Measurements from ENCODE around the gene NF1. TPM values are rescaled to one million over a fixed set of nuclear protein-coding genes. Genes with fewer than 3 reads are reported as not detected.

The NF1 gene
- total RNA-seq, 1 donor from 2014 or later, result 69.9 TPM

- DNase-seq (ENCODE audit: extremely low spot score, unreplicated experiment), result no peak
- Mint-ChIP-seq H3K27ac (no peak overlapping the region), H3K4me3 (no peak overlapping the region), H3K36me3 (no peaks in the 10 kb centered on the region), H3K9me3 (no peaks in the 10 kb centered on the region), H3K4me1 (ENCODE audit: unreplicated experiment) (peaks cover 7% of the 10 kb centered on the region), H3K27me3 (peaks cover 19% of the 10 kb centered on the region)
- TF ChIP-seq CTCF (conservative IDR thresholded peaks at IDR 0.05), result no peak
These were observed 305.7 kb downstream of the NF1 start for GRCh38 chr17:31400481-31400950.

DNA sequence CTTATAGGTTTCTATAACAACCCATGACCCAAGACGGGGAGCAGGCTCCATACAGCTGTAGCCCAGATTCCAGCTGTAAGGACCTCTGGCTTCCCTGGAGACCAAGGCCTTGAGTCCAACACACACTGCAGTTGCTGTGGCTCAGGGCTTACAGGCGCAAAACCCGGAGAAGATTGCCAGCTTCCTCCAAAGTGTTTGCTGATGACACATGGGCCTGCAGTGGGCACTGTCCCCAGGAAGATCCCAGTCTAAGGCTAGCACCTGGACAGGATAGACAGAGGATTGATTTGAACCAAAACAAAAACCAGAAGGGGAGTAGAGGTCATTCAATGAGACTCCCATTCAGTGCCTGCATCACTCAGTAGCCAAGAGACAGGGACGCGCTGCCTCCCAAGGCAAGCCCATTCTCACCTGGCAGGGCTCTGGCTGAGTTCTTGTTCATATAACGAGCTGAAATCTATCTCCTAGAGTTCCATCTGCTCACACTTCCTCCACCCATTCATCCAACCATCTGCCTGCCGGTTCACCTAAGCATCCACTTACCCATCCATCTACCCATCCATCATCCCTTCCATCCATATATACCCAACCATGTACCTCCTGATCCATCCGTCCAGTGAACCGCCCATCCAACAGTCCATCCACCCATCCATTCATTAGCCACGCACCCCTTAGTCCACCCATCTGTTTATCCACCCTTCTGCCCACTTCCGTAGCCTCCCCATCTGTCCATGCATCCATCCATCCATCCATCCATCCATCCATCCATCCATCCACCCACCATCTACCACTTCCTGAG is 306.9 kb downstream of the NF1 start:
- TF ChIP-seq CTCF (conservative IDR thresholded peaks at IDR 0.05), result no peak
- H3K27me3 Mint-ChIP-seq, result peaks cover 14% of the 10 kb centered on the region
- no peaks in the 10 kb centered on the region for H3K36me3 Mint-ChIP-seq
- DNase-seq (ENCODE audit: extremely low spot score, unreplicated experiment), result no peak
- H3K4me1 Mint-ChIP-seq (ENCODE audit: unreplicated experiment), result peaks cover 11% of the 10 kb centered on the region
- H3K9me3 Mint-ChIP-seq, result no peaks in the 10 kb centered on the region
- no peak overlapping the region for H3K4me3 Mint-ChIP-seq
- H3K27ac Mint-ChIP-seq, result no peak overlapping the region

- no peaks in the 10 kb centered on the region for H3K36me3 Mint-ChIP-seq
- no peak overlapping the region for H3K27ac Mint-ChIP-seq
- peaks cover 12% of the 10 kb centered on the region for H3K4me1 Mint-ChIP-seq (ENCODE audit: unreplicated experiment)
- H3K9me3 Mint-ChIP-seq, result no peaks in the 10 kb centered on the region
- H3K4me3 Mint-ChIP-seq, result no peak overlapping the region
- no peak for TF ChIP-seq CTCF (conservative IDR thresholded peaks at IDR 0.05)
- DNase-seq (ENCODE audit: extremely low spot score, unreplicated experiment), result no peak
- H3K27me3 Mint-ChIP-seq, result peaks cover 4% of the 10 kb centered on the region
These were observed 309.5 kb downstream of the NF1 start for GRCh38 chr17:31404028-31404949.

DNA sequence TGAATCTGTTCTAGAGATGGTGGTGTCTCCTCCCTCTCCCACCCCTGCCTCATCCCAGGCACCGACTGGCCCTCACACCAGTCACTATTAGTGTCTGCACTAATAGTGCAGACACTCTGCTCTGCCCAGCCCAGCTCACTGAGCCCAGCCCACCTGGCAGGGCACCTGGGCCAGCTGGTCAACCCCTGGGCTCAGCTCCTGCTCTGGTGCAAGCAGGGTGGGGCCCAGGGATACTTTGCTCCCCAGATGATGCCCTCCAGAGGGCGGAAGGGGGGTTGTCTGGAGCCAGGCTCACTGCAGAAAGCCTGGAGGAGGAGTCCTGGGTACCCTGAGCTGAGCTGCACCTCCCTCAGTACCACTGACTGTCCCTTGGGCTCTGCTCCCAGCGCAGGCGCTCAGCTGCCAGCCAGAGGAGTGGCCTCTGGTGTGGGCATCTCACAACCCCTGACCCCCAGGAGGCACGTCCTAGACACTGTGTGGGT is 311.2 kb downstream of the NF1 start:
- no peak for TF ChIP-seq CTCF (conservative IDR thresholded peaks at IDR 0.05)
- no peaks in the 10 kb centered on the region for H3K9me3 Mint-ChIP-seq

GRCh38 chr17:31408586-31408985 is 313.8 kb downstream of the NF1 start:
- no peaks in the 10 kb centered on the region for H3K36me3 Mint-ChIP-seq
- no peak for DNase-seq (ENCODE audit: extremely low spot score, unreplicated experiment)
- no peak for TF ChIP-seq CTCF (conservative IDR thresholded peaks at IDR 0.05)
- H3K9me3 Mint-ChIP-seq, result no peaks in the 10 kb centered on the region
- no peak overlapping the region for H3K4me3 Mint-ChIP-seq
- H3K27ac Mint-ChIP-seq, result no peak overlapping the region
- peaks cover 14% of the 10 kb centered on the region for H3K4me1 Mint-ChIP-seq (ENCODE audit: unreplicated experiment)
- peaks cover 5% of the 10 kb centered on the region for H3K27me3 Mint-ChIP-seq

More for the DNA sequence above, 311.2 kb downstream of the NF1 start:
- peaks cover 12% of the 10 kb centered on the region for H3K4me1 Mint-ChIP-seq (ENCODE audit: unreplicated experiment)
- DNase-seq (ENCODE audit: extremely low spot score, unreplicated experiment), result no peak
- no peak overlapping the region for H3K27ac Mint-ChIP-seq
- no peaks in the 10 kb centered on the region for H3K36me3 Mint-ChIP-seq
- no peak overlapping the region for H3K4me3 Mint-ChIP-seq
- H3K27me3 Mint-ChIP-seq, result no peaks in the 10 kb centered on the region

Data from type B pancreatic cell (in vitro differentiated cells).